IMR-90 (cell line): ENCODE measurements around the gene PRICKLE2. TPM values are rescaled to one million over a fixed set of nuclear protein-coding genes. Genes with fewer than 3 reads are reported as not detected.

ENCODE experiments used
- ATAC-seq: fragments of 200-7000 bp; cut with Tn5 transposase; 2 replicates; pipeline ENCODE4 v1.9.1; 2020; ENCODE audit warnings: low read depth, mild to moderate bottlenecking, moderate library complexity
- BruUV-seq: library from RNA; stranded (reverse); fragments of 400-500 nt; replicated peaks from 2 replicates; lab custom pipeline; 2021; lab: Mats Ljungman, UMichigan
- CTCF ChIA-PET: fragments of 300-600 bp; formaldehyde crosslinking; extraction: SDS; loops from one replicate; lab custom pipeline; 2021; ENCODE audit warnings: antibody characterized with exemption; lab: Yijun Ruan, JAX
- POLR2A ChIA-PET: fragments of 300-600 bp; sonication (Branson Sonifier 250); formaldehyde crosslinking; loops from one replicate; lab custom pipeline; 2022; ENCODE audit warnings: antibody characterized with exemption; ENCODE audit not compliant: unreplicated experiment; lab: Charles Lee
- DNase-seq: peaks from one replicate; pipeline ENCODE4 v3.0.0; 2013
- H2AFZ ChIP-seq: replicated peaks from 2 replicates; pipeline ENCODE3; 2013; ENCODE audit warnings: low read length, mild to moderate bottlenecking; ENCODE audit not compliant: poor library complexity
- H2AK5ac ChIP-seq: 2 replicates; pipeline ENCODE4 v1.6.1; 2013; ENCODE audit warnings: low read depth, low read length, inconsistent platforms
- H2AK9ac ChIP-seq: replicated peaks from 2 replicates; pipeline ENCODE3; 2013; ENCODE audit warnings: mild to moderate bottlenecking, low read depth, low read length, moderate library complexity; ENCODE audit not compliant: poor library complexity
- H2BK120ac ChIP-seq: 2 replicates; pipeline ENCODE4 v1.6.1; 2013; ENCODE audit warnings: low read depth, low read length, inconsistent platforms
- H2BK15ac ChIP-seq: 3 replicates; pipeline ENCODE4 v1.6.1; 2013; ENCODE audit warnings: low read depth, low read length, inconsistent platforms
- H2BK20ac ChIP-seq: 2 replicates; pipeline ENCODE4 v1.6.1; 2013; ENCODE audit warnings: low read depth, mild to moderate bottlenecking, inconsistent platforms, low read length, moderate library complexity
- H2BK5ac ChIP-seq: 2 replicates; pipeline ENCODE4 v1.6.1; 2013; ENCODE audit warnings: mild to moderate bottlenecking, low read depth, low read length, inconsistent platforms; ENCODE audit not compliant: poor library complexity, severe bottlenecking
- H3K14ac ChIP-seq: replicated peaks from 2 replicates; pipeline ENCODE4 v1.6.1; 2013; ENCODE audit warnings: low read depth, low read length, inconsistent platforms
- H3K18ac ChIP-seq: 2 replicates; pipeline ENCODE4 v1.6.1; 2013; ENCODE audit warnings: low read depth, low read length, control low read depth
- H3K23ac ChIP-seq: 2 replicates; pipeline ENCODE4 v1.6.1; 2013; ENCODE audit warnings: low read depth, low read length, inconsistent platforms
- H3K27ac ChIP-seq: 2 replicates; pipeline ENCODE4 v1.5.1; 2013; ENCODE audit warnings: mild to moderate bottlenecking, control low read depth, low read length; ENCODE audit not compliant: insufficient read depth
- H3K27me3 ChIP-seq: 2 replicates; pipeline ENCODE4 v1.6.1; 2013; ENCODE audit warnings: low read length; ENCODE audit not compliant: control insufficient read depth, insufficient read depth
- H3K36me3 ChIP-seq: 2 replicates; pipeline ENCODE4 v1.6.1; 2013; ENCODE audit warnings: low read length, mixed read lengths; ENCODE audit not compliant: control insufficient read depth, insufficient read depth
- H3K4ac ChIP-seq: 2 replicates; pipeline ENCODE4 v1.6.1; 2013; ENCODE audit warnings: low read depth, low read length, inconsistent platforms
- H3K4me1 ChIP-seq: 2 replicates; pipeline ENCODE4 v1.6.1; 2013; ENCODE audit warnings: low read length, mixed read lengths; ENCODE audit not compliant: control insufficient read depth, insufficient read depth
- H3K4me2 ChIP-seq: 2 replicates; pipeline ENCODE4 v1.6.1; 2013; ENCODE audit warnings: low read depth, mild to moderate bottlenecking, control low read depth, low read length, moderate library complexity
- H3K4me3 ChIP-seq: 2 replicates; pipeline ENCODE4 v1.5.1; 2013; ENCODE audit warnings: low read depth, mild to moderate bottlenecking, control low read depth, low read length, moderate library complexity; ENCODE audit not compliant: insufficient read depth
- H3K56ac ChIP-seq: 2 replicates; pipeline ENCODE4 v1.6.1; 2013; ENCODE audit warnings: low read length, inconsistent platforms; ENCODE audit not compliant: insufficient read depth; ENCODE audit errors: extremely low read depth
- H3K79me1 ChIP-seq, 2 experiments: 2 replicates each; pipeline ENCODE4 v1.6.1; 2013; ENCODE audit warnings: low read length in 2 of 2, inconsistent platforms in 1 of 2, low read depth in 1 of 2
- H3K9ac ChIP-seq: 2 replicates; pipeline ENCODE4 v1.6.1; 2013; ENCODE audit warnings: low read depth, low read length, control low read depth
- H3K9me1 ChIP-seq: 2 replicates; pipeline ENCODE4 v1.6.1; 2013; ENCODE audit warnings: low read length, inconsistent platforms; ENCODE audit not compliant: insufficient read depth
- H3K9me3 ChIP-seq: 2 replicates; pipeline ENCODE4 v1.6.1; 2013; ENCODE audit warnings: low read length; ENCODE audit not compliant: control insufficient read depth, insufficient read depth
- H4K20me1 ChIP-seq: 2 replicates; pipeline ENCODE4 v1.6.1; 2013; ENCODE audit warnings: low read length, inconsistent platforms; ENCODE audit not compliant: insufficient read depth
- H4K5ac ChIP-seq: 2 replicates; pipeline ENCODE4 v1.6.1; 2013; ENCODE audit warnings: mild to moderate bottlenecking, low read depth, low read length, control low read depth
- H4K8ac ChIP-seq, 2 experiments: 2 replicates each; pipeline ENCODE4 v1.6.1; 2013; ENCODE audit warnings: low read depth in 2 of 2, low read length in 2 of 2, control low read depth in 1 of 2, inconsistent platforms in 1 of 2
- H4K91ac ChIP-seq: 2 replicates; pipeline ENCODE4 v1.6.1; 2013; ENCODE audit warnings: low read depth, low read length, inconsistent platforms; ENCODE audit not compliant: insufficient read depth
- ELK1 ChIP-seq: fragments of 150-350 bp; IDR thresholded peaks from 2 replicates; pipeline ENCODE4 v1.6.1; 2016; ENCODE audit warnings: low read depth, mild to moderate bottlenecking, low read length, moderate library complexity, borderline replicate concordance
- FOS ChIP-seq: fragments of 150-350 bp; IDR thresholded peaks from 2 replicates; pipeline ENCODE4 v1.6.1; 2016; ENCODE audit warnings: low read depth, low read length
- MAFK ChIP-seq: IDR thresholded peaks from 2 replicates; pipeline ENCODE4 v1.6.1; 2012; ENCODE audit warnings: low read depth, low read length, improper control_type of control experiment
- NFE2L2 ChIP-seq: fragments of 150-350 bp; IDR thresholded peaks from 2 replicates; pipeline ENCODE4 v1.6.1; 2016; ENCODE audit warnings: low read depth, mild to moderate bottlenecking, low read length
- POLR2A ChIP-seq: IDR thresholded peaks from 2 replicates; pipeline ENCODE4 v1.6.1; 2012; ENCODE audit warnings: mild to moderate bottlenecking, low read depth, low read length
- SMC3 ChIP-seq: fragments of 150-350 bp; IDR thresholded peaks from 2 replicates; pipeline ENCODE4 v1.6.1; 2016; ENCODE audit warnings: low read depth, mild to moderate bottlenecking, antibody characterized with exemption, low read length, moderate library complexity
- USF2 ChIP-seq: fragments of 150-350 bp; IDR thresholded peaks from 2 replicates; pipeline ENCODE4 v1.6.1; 2017; ENCODE audit warnings: mild to moderate bottlenecking, antibody characterized with exemption, low read length, low read depth
- WGBS, 2 experiments: methylation state at CpG; one replicate each; pipeline versions ENCODE4 v1.1.5 to v1.1.7; 2013; ENCODE audit warnings: missing lambda C conversion rate in 2 of 2; ENCODE audit not compliant: insufficient read length in 1 of 2; ENCODE audit errors: extremely low coverage in 2 of 2; 5-methylcytosine and 5-hydroxymethylcytosine counted together
- dilution Hi-C: fragments of 300-500 bp; cut with HindIII; formaldehyde crosslinking; loops from one replicate; pipeline ENCODE4 v1.14.3; 2018; ENCODE audit warnings: low sequenced_read_pairs; ENCODE audit not compliant: unreplicated experiment
- in situ Hi-C: fragments of 300-500 bp; cut with MboI; formaldehyde crosslinking; loops from 3 replicates; pipeline ENCODE4 v1.14.3; 2019; ENCODE audit warnings: low sequenced_read_pairs, inconsistent platforms, mixed read lengths
- intact Hi-C: fragments of 100-400 bp; cut with micrococcal nuclease; formaldehyde crosslinking; loops from 2 replicates; pipeline ENCODE4 v1.10.0; 2022
- polyA plus RNA-seq, 3 experiments: library from polyadenylated mRNA; depleted of rRNA; stranded (reverse); fragments of >200 nt; gene quantifications; 2 replicates each; pipeline ENCODE4 v1.2.3, GENCODE V29; 2012; ENCODE audit warnings: low replicate concordance in 1 of 3
- total RNA-seq: library from RNA; depleted of rRNA; stranded (reverse); fragments of >200 nt; gene quantifications from 2 replicates; pipeline ENCODE4 v1.2.3, GENCODE V29; 2012

The PRICKLE2 gene
- total and polyA plus RNA-seq, 2 of the 4 experiments (the other 2 are of a cell fraction) = 4.1 to 14.2 TPM

DNA sequence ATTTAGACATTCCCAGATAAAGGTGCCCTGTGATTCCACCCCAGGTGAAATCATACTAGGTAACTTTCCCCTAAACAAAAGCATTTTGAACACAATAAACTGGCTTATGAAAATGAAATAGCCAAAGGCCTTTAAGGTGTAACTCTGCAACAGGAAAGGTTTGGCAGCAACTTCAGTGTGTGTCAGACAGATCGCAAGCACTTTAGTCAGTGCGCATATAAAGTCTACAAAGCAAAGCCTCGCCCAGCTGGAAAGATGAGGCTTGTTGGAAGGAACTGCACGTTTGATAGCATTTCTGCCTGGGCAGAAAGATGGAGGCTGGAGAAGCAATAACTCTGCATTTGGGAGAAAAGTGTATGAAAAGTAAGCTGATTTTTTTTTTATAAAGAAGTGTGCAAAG lies 57.9 kb downstream of the PRICKLE2 start:
- H2BK5ac ChIP-seq = no peak overlapping the region

More for the DNA sequence above, 57.9 kb downstream of the PRICKLE2 start:
- Histone ChIP-seq H3K27ac (no peak overlapping the region), H3K4ac (no peak overlapping the region), H2AK5ac (no peak overlapping the region), H3K4me1 (peaks cover 11% of the 10 kb centered on the region), H3K4me3 (no peak overlapping the region), H2BK15ac (no peak overlapping the region), H4K91ac (no peak overlapping the region), H4K20me1 (0 out of 2 replicates have a peak, but pooled peaks cover 4% of the 10 kb centered on the region), H3K18ac (no peak overlapping the region), H2AFZ (no peak overlapping the region), H2BK120ac (no peak overlapping the region), H3K9me1 (peaks cover 11% of the 10 kb centered on the region), H3K79me1 (peaks cover 43 to 76% of the 10 kb centered on the region in 2 experiments), H3K56ac (no peak overlapping the region), H3K4me2 (no peak overlapping the region), H3K9me3 (no peaks in the 10 kb centered on the region), H3K14ac (no peak overlapping the region), H3K27me3 (no peaks in the 10 kb centered on the region), H2AK9ac (no peak overlapping the region), H3K9ac (no peak overlapping the region), H3K36me3 (peaks cover 12% of the 10 kb centered on the region), H3K23ac (no peak overlapping the region), H4K5ac (no peak overlapping the region), H4K8ac (no peak overlapping the region), H2BK20ac (no peak overlapping the region)
- ChIA-PET CTCF (interaction anchor here (1.7 kb wide), 1 partner anchor 101 kb away, joined by 3 read pairs; no protein-coding TSS in a partner anchor), POLR2A (no interaction called here)
- intact Hi-C loops = no loop called here
- DNase-seq = no peak
- TF ChIP-seq POLR2A (no peak), MAFK (no peak), ELK1 (no peak), SMC3 (no peak), FOS (no peak), USF2 (no peak), NFE2L2 (no peak)
- dilution Hi-C loops = no loop called here
- in situ Hi-C loops = no loop called here
- 100% methylated on average over 1 of the region's 4 CpGs; no CpG with 5 or more reads in 1 of the 2 experiments for WGBS, 2 experiments
- no TSS peak for BruUV-seq
- no peak for ATAC-seq
